ENCODE data around the gene PRSS3. TPM values are rescaled to one million over a fixed set of nuclear protein-coding genes. Genes with fewer than 3 reads are reported as not detected.
"Not testable (repeated sequence)": the region's sequence is repeated elsewhere in the genome, so short reads cannot be mapped to it uniquely, and the experiment has no call there.

Gene PRSS3
- total RNA-seq, 2 donors from 2014 or later = 0.23 to 1.5 TPM

DNA sequence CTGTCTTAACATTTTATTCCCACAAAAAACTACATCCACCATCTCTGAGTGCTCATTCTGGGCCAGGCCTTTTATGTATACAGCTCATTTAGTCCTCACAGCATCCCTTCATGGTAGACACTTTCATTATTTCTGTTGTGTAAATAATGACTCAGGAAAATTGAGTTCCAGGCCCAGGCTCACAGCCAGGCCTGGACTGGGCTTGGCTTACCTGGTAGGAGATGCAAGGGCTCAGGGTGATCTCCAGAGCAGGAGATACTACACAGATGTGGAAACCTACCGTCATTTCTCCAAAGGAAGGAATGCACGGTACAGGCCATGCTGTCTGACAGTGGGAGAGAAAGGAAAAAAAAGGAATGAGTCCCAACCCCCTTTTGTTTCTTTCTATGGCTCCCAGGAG is 11.8 kb downstream of the PRSS3 start:
- H3K27me3 ChIP-seq (replicated peaks; ENCODE audit: insufficient read depth); H3K27ac ChIP-seq; H3K4me3 ChIP-seq; H3K9me3 ChIP-seq; H3K36me3 ChIP-seq; H3K4me1 ChIP-seq (replicated peaks); intact Hi-C loops (cut with DNase I): not testable (repeated sequence)
- peak; percentile 27 for TF ChIP-seq POLR2AphosphoS5 (IDR thresholded peaks at IDR 0.05)
- DNase-seq (ENCODE audit: low spot score) = peak; percentile 45
- 38% methylated on average over 2 of the region's 2 CpGs for WGBS

DNA sequence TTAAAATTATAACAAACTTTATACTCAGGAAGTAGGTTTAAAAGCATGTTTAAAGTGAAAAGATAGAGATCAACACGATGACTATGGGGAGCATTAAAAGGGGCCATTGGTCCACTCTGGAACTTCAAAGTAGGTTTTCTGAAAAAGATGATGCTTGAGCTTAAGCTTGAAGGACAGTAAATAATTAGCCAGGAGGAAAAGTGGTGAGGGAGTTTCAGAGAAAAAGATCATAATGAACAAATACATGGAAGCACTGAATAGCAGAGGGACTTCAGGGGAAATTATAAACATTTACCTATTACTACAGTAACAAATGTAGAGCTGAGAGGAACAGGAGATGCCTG is 13.6 kb downstream of the PRSS3 start:
- H3K36me3 ChIP-seq; H3K4me1 ChIP-seq (replicated peaks); H3K4me3 ChIP-seq; DNase-seq (ENCODE audit: low spot score); H3K27me3 ChIP-seq (replicated peaks; ENCODE audit: insufficient read depth); H3K27ac ChIP-seq; H3K9me3 ChIP-seq; intact Hi-C loops (cut with DNase I): not testable (repeated sequence)
- 30% methylated on average over 1 of the region's 1 CpG for WGBS

DNA sequence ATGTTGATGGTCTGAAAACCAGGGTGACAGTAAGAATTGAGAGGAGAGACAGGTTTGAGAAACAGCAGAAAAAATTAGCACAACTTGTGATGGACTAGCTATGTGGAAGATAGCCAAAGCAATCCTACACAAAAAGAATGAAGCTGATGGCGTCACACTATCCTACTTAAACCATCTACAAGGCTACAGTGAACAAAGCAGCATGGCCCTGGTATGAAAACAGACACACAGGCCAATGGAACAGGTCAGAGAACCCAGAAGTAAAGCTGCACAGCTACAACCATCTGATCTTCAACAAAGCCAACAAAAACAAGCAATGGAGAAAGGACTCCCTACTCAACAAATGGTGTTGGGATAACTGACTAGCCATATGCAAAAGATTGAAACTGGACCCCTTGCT is 14.1 kb downstream of the PRSS3 start:
- Histone ChIP-seq H3K27ac (no peak overlapping the region), H3K9me3 (no peaks in the 10 kb centered on the region), H3K27me3 (replicated peaks; ENCODE audit: insufficient read depth) (no peaks in the 10 kb centered on the region), H3K36me3 (no peaks in the 10 kb centered on the region), H3K4me3 (no peak overlapping the region), H3K4me1 (replicated peaks) (no peaks in the 10 kb centered on the region)
- TF ChIP-seq, protein P1, sequence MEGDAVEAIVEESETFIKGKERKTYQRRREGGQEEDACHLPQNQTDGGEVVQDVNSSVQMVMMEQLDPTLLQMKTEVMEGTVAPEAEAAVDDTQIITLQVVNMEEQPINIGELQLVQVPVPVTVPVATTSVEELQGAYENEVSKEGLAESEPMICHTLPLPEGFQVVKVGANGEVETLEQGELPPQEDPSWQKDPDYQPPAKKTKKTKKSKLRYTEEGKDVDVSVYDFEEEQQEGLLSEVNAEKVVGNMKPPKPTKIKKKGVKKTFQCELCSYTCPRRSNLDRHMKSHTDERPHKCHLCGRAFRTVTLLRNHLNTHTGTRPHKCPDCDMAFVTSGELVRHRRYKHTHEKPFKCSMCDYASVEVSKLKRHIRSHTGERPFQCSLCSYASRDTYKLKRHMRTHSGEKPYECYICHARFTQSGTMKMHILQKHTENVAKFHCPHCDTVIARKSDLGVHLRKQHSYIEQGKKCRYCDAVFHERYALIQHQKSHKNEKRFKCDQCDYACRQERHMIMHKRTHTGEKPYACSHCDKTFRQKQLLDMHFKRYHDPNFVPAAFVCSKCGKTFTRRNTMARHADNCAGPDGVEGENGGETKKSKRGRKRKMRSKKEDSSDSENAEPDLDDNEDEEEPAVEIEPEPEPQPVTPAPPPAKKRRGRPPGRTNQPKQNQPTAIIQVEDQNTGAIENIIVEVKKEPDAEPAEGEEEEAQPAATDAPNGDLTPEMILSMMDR (IDR thresholded peaks at IDR 0.05) = no peak
- no peak for TF ChIP-seq POLR2A (IDR thresholded peaks at IDR 0.05)
- TF ChIP-seq POLR2AphosphoS5 (IDR thresholded peaks at IDR 0.05) = no peak
- intact Hi-C loops (cut with DNase I) = no loop called here
- WGBS = 87% methylated on average over 1 of the region's 1 CpG
- DNase-seq (ENCODE audit: low spot score) = no peak

DNA sequence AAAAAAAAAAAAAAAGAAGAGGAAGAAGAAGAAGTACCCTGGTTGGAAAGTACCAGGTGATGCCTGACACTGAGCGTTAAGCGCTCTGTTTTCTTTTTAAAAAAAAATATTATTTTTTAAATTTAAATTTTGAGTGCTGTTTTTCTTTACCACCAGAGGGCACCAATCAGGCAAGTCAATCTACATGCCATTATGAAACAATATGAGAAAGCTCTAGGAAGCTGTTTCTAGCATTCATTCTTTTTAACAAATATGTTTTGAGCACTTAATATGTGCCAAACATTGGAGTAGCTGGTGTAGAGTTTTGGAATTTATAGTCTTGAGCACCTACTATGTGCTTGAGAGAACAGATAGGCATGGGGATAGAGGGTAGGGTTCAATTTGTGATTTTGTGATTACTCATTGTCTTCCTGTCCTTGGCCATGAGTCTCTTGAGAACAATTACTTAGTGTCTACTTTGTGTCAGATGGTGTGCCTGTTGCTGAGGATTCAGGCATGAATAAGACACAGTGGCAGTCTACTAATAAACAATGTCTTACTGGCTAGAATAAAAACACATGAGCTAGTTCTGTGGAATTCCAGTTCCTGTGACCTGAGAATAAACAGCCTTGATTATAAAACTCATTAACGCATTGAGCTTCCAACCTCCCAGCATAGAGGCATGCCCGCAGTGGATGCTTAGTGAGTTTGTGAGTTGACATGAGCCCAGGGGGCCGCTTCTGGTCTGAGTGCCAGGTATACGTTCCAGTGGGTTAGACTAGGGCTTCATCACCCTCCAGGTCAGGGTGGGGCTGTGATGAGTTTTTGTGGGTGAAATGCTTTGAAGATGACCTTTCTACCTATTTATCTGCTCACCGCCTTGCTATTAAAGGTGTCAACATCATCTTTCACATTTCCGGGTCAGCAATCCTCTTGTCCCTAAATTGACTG is 18.6 kb downstream of the PRSS3 start:
- intact Hi-C loops (cut with DNase I) = loop anchor here (2.0 to 10.0 kb wide), 3 partner anchors 39 to 231 kb away; partner anchors contain the start of gene UBAP2
- no peaks in the 10 kb centered on the region for H3K36me3 ChIP-seq
- WGBS = 60% methylated on average over 8 of the region's 8 CpGs
- peak overlapping the region in 1 of 2 donors; percentile 45 for H3K27ac ChIP-seq
- no peak for DNase-seq (ENCODE audit: low spot score)
- H3K27me3 ChIP-seq (replicated peaks; ENCODE audit: insufficient read depth) = no peaks in the 10 kb centered on the region
- TF ChIP-seq POLR2AphosphoS5 (IDR thresholded peaks at IDR 0.05) (peak; percentile 22), POLR2A (IDR thresholded peaks at IDR 0.05) (no peak)
- TF ChIP-seq, protein P1 (IDR thresholded peaks at IDR 0.05) = peak; percentile 67 to 85 (median 71)
- H3K4me1 ChIP-seq (replicated peaks) = no peaks in the 10 kb centered on the region
- H3K4me3 ChIP-seq = no peak overlapping the region
- no peaks in the 10 kb centered on the region for H3K9me3 ChIP-seq

DNA sequence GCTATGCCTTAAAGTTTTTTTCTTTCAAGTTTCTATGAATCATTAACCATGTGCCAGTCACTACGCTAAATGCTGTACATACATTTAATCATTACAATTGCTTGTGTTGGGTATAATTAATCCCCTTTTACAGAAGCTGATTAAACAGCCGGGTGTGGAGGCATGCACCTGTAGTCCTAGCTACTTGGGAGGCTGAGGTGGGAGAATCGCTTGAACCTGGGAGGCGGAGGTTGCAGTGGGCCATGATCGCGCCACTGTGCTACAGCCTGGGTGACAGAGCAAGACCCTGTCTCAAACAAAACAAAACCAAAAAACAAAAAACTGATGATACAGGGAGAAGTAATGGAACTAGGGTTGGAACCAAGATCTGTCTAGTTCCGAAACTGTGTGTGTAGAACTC is 20.4 kb downstream of the PRSS3 start:
- intact Hi-C loops (cut with DNase I) = loop anchor here (2.0 to 10.0 kb wide), 4 partner anchors 37 to 257 kb away; partner anchors contain the start of gene UBAP2
- TF ChIP-seq, protein P1 (IDR thresholded peaks at IDR 0.05) = no peak
- TF ChIP-seq POLR2AphosphoS5 (IDR thresholded peaks at IDR 0.05) (no peak), POLR2A (IDR thresholded peaks at IDR 0.05) (no peak)
- H3K4me3 ChIP-seq = no peak overlapping the region

More for the DNA sequence above, 20.4 kb downstream of the PRSS3 start:
- DNase-seq (ENCODE audit: low spot score) = no peak
- H3K9me3 ChIP-seq = no peaks in the 10 kb centered on the region
- peak overlapping the region; percentile 99 for H3K27ac ChIP-seq
- no peaks in the 10 kb centered on the region for H3K4me1 ChIP-seq (replicated peaks)
- 96% methylated on average over 7 of the region's 7 CpGs for WGBS
- no peaks in the 10 kb centered on the region for H3K27me3 ChIP-seq (replicated peaks; ENCODE audit: insufficient read depth)
- H3K36me3 ChIP-seq = no peaks in the 10 kb centered on the region
